ENCODE measurements around the gene ZNF710.
"Not testable (repeated sequence)": the region's sequence is repeated elsewhere in the genome, so short reads cannot be mapped to it uniquely, and the experiment has no call there.

ZNF710 gene

GRCh38 chr15:90104551-90104950 is 103.4 kb downstream of the ZNF710 start:
- DNase-seq (ENCODE audit: low read depth) = no peak

GRCh38 chr15:90105521-90105920 is 104.4 kb downstream of the ZNF710 start:
- no peak for DNase-seq (ENCODE audit: low read depth)

DNA sequence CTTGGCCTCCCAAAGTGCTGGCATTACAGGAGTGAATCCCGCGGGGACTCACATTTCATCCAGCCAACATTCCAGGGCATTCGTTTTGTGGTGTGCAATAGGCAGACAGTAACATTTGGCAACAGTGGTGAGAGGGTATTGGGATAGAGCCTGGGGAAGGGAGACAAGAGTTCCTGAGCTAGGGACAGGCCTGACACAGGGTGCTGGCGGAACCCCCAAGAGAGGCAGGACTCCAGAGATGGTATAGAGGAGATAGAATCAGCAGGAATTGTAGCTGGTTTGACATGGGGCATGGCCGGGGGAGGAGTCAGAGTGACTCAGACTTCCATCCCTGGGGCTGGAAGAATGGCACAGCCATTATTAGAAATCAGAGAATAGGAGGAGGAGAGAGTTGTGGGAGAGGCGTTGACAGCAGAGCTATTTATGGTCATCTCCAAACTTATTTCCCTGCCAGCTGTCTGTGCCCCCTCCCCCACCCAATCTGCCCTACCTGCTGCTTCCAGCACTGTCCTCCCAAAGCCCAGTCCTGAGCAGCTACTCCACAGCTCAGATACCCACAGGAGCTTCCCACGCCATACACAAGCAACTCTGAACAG is 105.5 kb downstream of the ZNF710 start:
- DNase-seq (ENCODE audit: low read depth) = no peak

- DNase-seq (ENCODE audit: low read depth) = not testable (repeated sequence)
Observed at GRCh38 chr15:90108038-90108437, 106.9 kb downstream of the ZNF710 start.

- DNase-seq (ENCODE audit: low read depth) = not testable (repeated sequence)
Observed at GRCh38 chr15:90109163-90109751, 108.1 kb downstream of the ZNF710 start.

DNA sequence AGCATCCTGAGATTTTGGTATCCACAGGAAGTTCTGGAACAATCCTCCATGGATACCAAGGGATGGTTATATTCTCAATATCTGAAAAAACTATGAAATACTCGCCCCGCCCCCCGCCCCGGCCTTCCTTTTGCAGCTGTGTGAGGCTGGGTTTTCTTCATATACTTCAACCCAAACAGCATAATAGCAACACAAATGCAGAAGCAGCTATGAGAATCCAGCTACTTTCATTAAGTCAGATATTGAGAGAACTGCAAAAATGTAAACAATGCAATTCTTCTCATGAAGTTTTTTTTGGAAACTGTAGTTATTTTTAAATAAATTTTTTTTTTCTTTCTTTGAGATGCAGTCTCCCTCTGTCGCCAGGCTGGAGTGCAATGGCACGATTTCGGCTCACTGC is 112.0 kb downstream of the ZNF710 start:
- DNase-seq (ENCODE audit: low read depth) = no peak

DNA sequence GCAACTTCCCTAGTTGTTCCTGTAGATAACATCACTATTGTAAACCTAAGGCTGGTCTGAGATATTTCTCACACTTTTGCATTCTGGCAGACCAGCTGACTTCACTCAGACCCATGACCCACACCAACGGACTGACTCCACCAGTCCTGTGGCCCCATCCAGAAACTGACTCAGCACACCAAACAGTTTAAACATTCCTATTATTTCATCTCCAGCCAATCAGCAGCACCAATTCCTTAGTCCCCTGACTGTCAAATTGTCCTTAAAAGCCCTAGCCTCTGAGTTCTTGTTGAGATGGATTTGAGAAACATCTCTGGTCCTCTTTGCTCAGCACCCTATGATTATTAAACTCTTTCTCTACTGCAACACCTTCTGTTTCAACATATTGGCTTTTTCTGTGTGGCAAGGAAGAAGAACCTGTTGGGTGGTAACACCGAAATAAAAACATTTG is 113.4 kb downstream of the ZNF710 start:
- no peak for DNase-seq (ENCODE audit: low read depth)

GRCh38 chr15:90115783-90116182 is 114.7 kb downstream of the ZNF710 start:
- no peak for DNase-seq (ENCODE audit: low read depth)

- no peak for DNase-seq (ENCODE audit: low read depth)
Observed at GRCh38 chr15:90119367-90119766, 118.2 kb downstream of the ZNF710 start.

DNA sequence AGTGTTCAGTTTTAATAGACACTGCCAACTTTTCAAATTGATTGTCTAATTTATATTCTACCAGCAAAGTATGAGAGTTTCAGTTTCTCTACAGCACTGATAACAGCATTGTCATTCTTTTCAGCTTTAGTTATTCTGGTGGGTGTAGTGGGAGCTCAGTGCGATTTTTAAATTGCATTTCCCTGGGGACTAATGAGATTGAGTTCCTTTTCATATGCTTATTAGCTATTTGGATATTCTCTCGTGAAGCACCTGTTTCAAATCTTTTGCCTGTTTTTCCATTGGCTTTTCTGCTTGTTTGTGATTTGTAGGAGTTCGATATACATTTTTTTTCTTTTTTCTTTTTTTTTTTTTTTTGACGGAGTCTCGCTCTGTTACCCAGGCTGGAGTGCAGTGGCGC is 120.0 kb downstream of the ZNF710 start:
- DNase-seq (ENCODE audit: low read depth) = no peak

GRCh38 chr15:90124507-90124906 is 123.4 kb downstream of the ZNF710 start:
- no peak for DNase-seq (ENCODE audit: low read depth)

DNA sequence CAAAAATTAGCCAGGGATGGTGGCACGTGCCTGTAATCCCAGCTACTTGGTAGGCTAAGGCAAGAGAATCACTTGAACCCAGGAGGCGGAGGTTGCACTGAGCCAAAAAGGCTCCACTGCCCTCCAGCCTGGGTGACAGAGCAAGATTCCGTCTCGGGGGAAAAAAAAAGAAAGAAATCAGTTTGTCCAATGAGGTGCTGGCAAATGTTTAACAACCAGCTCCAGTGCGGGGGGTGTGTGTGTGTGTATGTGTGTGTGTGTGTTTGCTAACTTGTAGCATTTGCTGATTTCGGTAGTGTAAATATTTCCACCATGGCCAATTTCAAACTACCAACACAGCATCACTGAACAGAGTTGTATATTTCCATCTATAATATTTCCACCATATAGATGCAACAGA is 124.9 kb downstream of the ZNF710 start:
- DNase-seq (ENCODE audit: low read depth) = no peak

- DNase-seq (ENCODE audit: low read depth) = no peak
Observed at GRCh38 chr15:90126596-90127435, 125.7 kb downstream of the ZNF710 start.

DNA sequence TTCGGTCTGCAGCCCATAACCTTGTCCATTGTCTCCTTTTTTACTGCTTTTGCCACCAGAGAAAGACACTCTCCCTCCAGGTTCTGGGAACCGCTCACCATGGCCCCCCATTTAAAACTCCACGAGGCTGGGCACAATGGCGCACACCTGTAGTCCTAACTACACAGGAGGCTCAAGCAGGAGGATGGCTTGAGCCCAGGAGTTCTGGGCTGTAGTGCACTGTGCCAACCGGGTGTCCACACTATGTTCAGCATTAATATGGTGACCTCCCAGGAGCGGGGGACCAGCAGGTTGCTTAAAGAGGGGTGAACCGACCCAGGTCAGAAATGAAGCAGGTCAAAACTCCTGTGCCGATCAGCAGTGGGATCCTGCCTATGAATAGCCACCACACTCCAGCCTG is 129.2 kb downstream of the ZNF710 start:
- no peak for DNase-seq (ENCODE audit: low read depth)

All from activated gamma-delta T cell treated with anti-CD3 and anti-CD28 coated beads, Interleukin-2, amount 50 U/mL, for 16 hours (primary cell).